HepG2 (cell line): Measurements from ENCODE around the gene ZDHHC19. TPM values are rescaled to one million over a fixed set of nuclear protein-coding genes. Genes with fewer than 3 reads are reported as not detected.

Source experiments
- ATAC-seq: fragments of 200-7000 bp; cut with Tn5 transposase; 3 replicates; pipeline ENCODE4 v1.9.1; 2020; ENCODE audit warnings: mild to moderate bottlenecking, moderate library complexity
- BruUV-seq: library from RNA; stranded (reverse); fragments of 400-500 nt; replicated peaks from 2 replicates; lab custom pipeline; 2021; lab: Mats Ljungman, UMichigan
- CTCF ChIA-PET: fragments of 300-600 bp; formaldehyde crosslinking; extraction: SDS; loops from one replicate; lab custom pipeline; 2021; ENCODE audit warnings: low total read pairs, inconsistent platforms, low intra/inter-chr PET ratio; lab: Yijun Ruan, JAX
- POLR2A ChIA-PET: fragments of 350-600 bp; sonication (Branson Sonifier 250); formaldehyde crosslinking; loops from one replicate; lab custom pipeline; 2020; ENCODE audit warnings: antibody characterized with exemption, inconsistent platforms; lab: Yijun Ruan, JAX
- DNase-seq: peaks from one replicate; pipeline ENCODE4 v3.0.0-alpha.2; 2015; ENCODE audit warnings: low spot score
- FAIRE-seq: peaks from 3 replicates; lab custom pipeline; 2011; peaks lifted over from hg19 to GRCh38; lab: Jason Lieb, UNC
- H2AFZ ChIP-seq: one replicate; pipeline ENCODE4 v1.6.1; 2011; ENCODE audit warnings: low read length, inconsistent platforms
- H3K27ac ChIP-seq: fragments of 300-600 bp; 3 replicates; pipeline ENCODE4 v1.8.0; 2011; ENCODE audit warnings: mixed run types, mild to moderate bottlenecking, mixed read lengths, low read length, inconsistent platforms; ENCODE audit not compliant: insufficient read depth; ENCODE audit errors: extremely low read length
- H3K27me3 ChIP-seq, 2 experiments: fragments of 200-600 bp in 1 of 2; 2 replicates in 1 of 2; 3 replicates in 1 of 2; pipeline versions ENCODE4 v1.6.0 to v1.8.0; 2011; ENCODE audit warnings: low read length in 2 of 2, mild to moderate bottlenecking in 2 of 2, moderate library complexity in 2 of 2, inconsistent platforms in 1 of 2; ENCODE audit not compliant: insufficient read depth in 2 of 2, control insufficient read depth in 1 of 2
- H3K36me3 ChIP-seq, 2 experiments: fragments of 200-600 bp in 1 of 2; replicated peaks in 1 of 2; 2 replicates in 1 of 2; 3 replicates in 1 of 2; pipeline versions ENCODE4 v1.5.1 to v1.8.0; 2011; ENCODE audit warnings: low read length in 2 of 2, inconsistent platforms in 1 of 2; ENCODE audit not compliant: insufficient read depth in 2 of 2, control insufficient read depth in 1 of 2
- H3K4me1 ChIP-seq: 2 replicates; pipeline ENCODE4 v1.5.1; 2012; ENCODE audit warnings: low read length, inconsistent platforms; ENCODE audit not compliant: insufficient read depth
- H3K4me2 ChIP-seq: 2 replicates; pipeline ENCODE4 v1.6.0; 2011; ENCODE audit warnings: low read depth, low read length, inconsistent platforms
- H3K4me3 ChIP-seq, 3 experiments: fragments of 200-600 bp in 1 of 3; sonication (generic), shearing (Covaris generic) in 1 of 3; replicated peaks in 1 of 3; 2 replicates each; pipeline ENCODE4 v1.5.1; 2011 to 2016; ENCODE audit warnings: low read length in 3 of 3, inconsistent platforms in 2 of 3, low read depth in 2 of 3, mild to moderate bottlenecking in 2 of 3, control low read depth in 1 of 3, mixed read lengths in 1 of 3; ENCODE audit not compliant: insufficient read depth in 1 of 3
- H3K79me2 ChIP-seq: one replicate; pipeline ENCODE4 v1.6.1; 2011; ENCODE audit warnings: low read length, inconsistent platforms; ENCODE audit not compliant: insufficient read depth
- H3K9ac ChIP-seq: 2 replicates; pipeline ENCODE4 v1.6.0; 2011; ENCODE audit warnings: mild to moderate bottlenecking, low read depth, low read length, inconsistent platforms; ENCODE audit not compliant: insufficient read depth
- H3K9me3 ChIP-seq: 2 replicates; pipeline ENCODE4 v1.5.1; 2012; ENCODE audit warnings: mild to moderate bottlenecking, low read length
- H4K20me1 ChIP-seq: 2 replicates; pipeline ENCODE4 v1.6.0; 2011; ENCODE audit warnings: inconsistent platforms, mild to moderate bottlenecking, low read length, moderate library complexity; ENCODE audit not compliant: insufficient read depth
- BCL6 ChIP-seq: IDR thresholded peaks from 2 replicates; pipeline ENCODE4 v1.6.1; 2016; ENCODE audit warnings: missing genetic modification reagents, missing compliant biosample characterization
- CERS6 ChIP-seq: sonication (generic); formaldehyde crosslinking; IDR thresholded peaks from 2 replicates; pipeline ENCODE4 v1.5.0; 2020; ENCODE audit warnings: missing genetic modification reagents
- HDAC6 ChIP-seq: fragments of 200-600 bp; sonication (generic); IDR thresholded peaks from 2 replicates; pipeline ENCODE4 v1.7.0; 2017; ENCODE audit warnings: mild to moderate bottlenecking, antibody characterized with exemption, low read length, low read depth
- MAX ChIP-seq: IDR thresholded peaks from 2 replicates; pipeline ENCODE4 v1.6.1; 2012; ENCODE audit warnings: inconsistent platforms
- MBD4 ChIP-seq: IDR thresholded peaks from 2 replicates; pipeline ENCODE4 v1.6.1; 2012; ENCODE audit warnings: low read length, inconsistent platforms, borderline replicate concordance
- PCBP2 ChIP-seq: fragments of 200-400 bp; formaldehyde crosslinking; optimal IDR thresholded peaks from 2 replicates; pipeline ENCODE3; 2018; ENCODE audit warnings: low read length, low read depth; ENCODE audit not compliant: poor library complexity, severe bottlenecking
- RNF2 ChIP-seq: fragments of 450-650 bp; conservative IDR thresholded peaks from 2 replicates; pipeline ENCODE4 v1.6.1; 2016; ENCODE audit warnings: low read depth
- SALL1 ChIP-seq: sonication (generic); formaldehyde crosslinking; IDR thresholded peaks from 2 replicates; pipeline ENCODE4 v1.8.0; 2022; ENCODE audit warnings: mild to moderate bottlenecking, missing genetic modification reagents
- TFE3 ChIP-seq: IDR thresholded peaks from 2 replicates; pipeline ENCODE4 v1.6.1; 2016
- ZFP36L1 ChIP-seq: sonication (generic); formaldehyde crosslinking; IDR thresholded peaks from 2 replicates; pipeline ENCODE4 v1.8.0; 2022; ENCODE audit warnings: mild to moderate bottlenecking, missing genetic modification reagents, moderate library complexity
- ZIK1 ChIP-seq: sonication (generic); formaldehyde crosslinking; IDR thresholded peaks from 2 replicates; pipeline ENCODE4 v1.5.0; 2020; ENCODE audit warnings: mild to moderate bottlenecking, low read depth, missing genetic modification reagents, borderline replicate concordance
- WGBS: methylation state at CpG from one replicate; pipeline ENCODE4 v1.1.6; 2017; ENCODE audit warnings: low lambda C conversion rate; 5-methylcytosine and 5-hydroxymethylcytosine counted together
- in situ Hi-C: cut with HindIII; loops from 2 replicates; pipeline ENCODE4 v1.10.0; 2017; ENCODE audit warnings: low pct_unique_long_range_greater_than_20kb; ENCODE audit not compliant: extremely low pct_ligation_motif_present
- intact Hi-C: fragments of 100-400 bp; cut with micrococcal nuclease; formaldehyde crosslinking; loops from one replicate; pipeline ENCODE4 v1.10.0; 2022; ENCODE audit not compliant: unreplicated experiment
- polyA plus RNA-seq, 8 experiments: library from polyadenylated mRNA; depleted of rRNA in 3 of 8; stranded (reverse) in 7 of 8; unstranded in 1 of 8; fragments of >200 nt; fragmentation: Illumina TruSeq in 4 of 8; extraction: Trizol in 4 of 8; gene quantifications; 2 replicates each; pipeline versions ENCODE4 v1.2.1 to v1.2.3, GENCODE V29; 2011 to 2016; ENCODE audit warnings: low read depth in 4 of 8, missing spikeins in 1 of 8, mixed read lengths in 1 of 8; ENCODE audit not compliant: insufficient read depth in 1 of 8
- total RNA-seq, 5 experiments: library from RNA; depleted of rRNA; stranded (reverse); fragments of >200 nt; fragmentation: Illumina TruSeq; extraction: Trizol; gene quantifications; 2 replicates each; pipeline ENCODE4 v1.2.3, GENCODE V29; 2016; ENCODE audit warnings: low read depth in 1 of 5
- TF ChIP-seq, protein P1 (sequence below): sonication (generic); formaldehyde crosslinking; IDR thresholded peaks from 2 replicates; pipeline ENCODE4 v1.4.0; 2020; ENCODE audit warnings: mild to moderate bottlenecking, missing genetic modification reagents, borderline replicate concordance
- TF ChIP-seq, protein P2 (sequence below): IDR thresholded peaks from 2 replicates; pipeline ENCODE4 v1.6.1; 2016; ENCODE audit warnings: missing genetic modification reagents, missing compliant biosample characterization
- TF ChIP-seq, protein P3 (sequence below): sonication (generic); formaldehyde crosslinking; IDR thresholded peaks from 2 replicates; pipeline ENCODE4 v1.5.1; 2020; ENCODE audit warnings: missing genetic modification reagents, mild to moderate bottlenecking, borderline replicate concordance

ZDHHC19 gene
- total and polyA plus RNA-seq, 2 of the 13 experiments (the other 11 are each of a cell fraction or from before 2014, with no cell fraction given) = 0.22 to 0.53 TPM

DNA sequence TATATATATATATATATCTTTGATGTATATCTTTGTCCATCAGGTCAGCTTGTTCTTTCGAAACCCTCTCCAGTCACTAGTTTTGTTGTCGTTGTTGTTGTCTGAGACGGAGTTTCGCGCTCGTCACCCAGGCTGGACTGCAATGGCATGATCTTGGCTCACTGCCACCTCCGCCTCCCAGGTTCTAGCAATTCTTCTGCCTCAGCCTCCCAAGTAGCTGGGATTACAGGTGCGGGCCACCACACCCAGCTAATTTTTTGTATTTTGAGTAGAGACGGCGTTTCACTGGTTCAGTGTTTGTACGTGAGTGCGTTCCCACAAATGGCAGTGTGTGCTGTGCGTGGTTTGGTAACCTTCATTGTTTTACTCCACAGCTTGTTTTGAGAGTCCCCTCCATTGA is 51.7 kb downstream of the ZDHHC19 start (continued):
- TF ChIP-seq, protein P1, sequence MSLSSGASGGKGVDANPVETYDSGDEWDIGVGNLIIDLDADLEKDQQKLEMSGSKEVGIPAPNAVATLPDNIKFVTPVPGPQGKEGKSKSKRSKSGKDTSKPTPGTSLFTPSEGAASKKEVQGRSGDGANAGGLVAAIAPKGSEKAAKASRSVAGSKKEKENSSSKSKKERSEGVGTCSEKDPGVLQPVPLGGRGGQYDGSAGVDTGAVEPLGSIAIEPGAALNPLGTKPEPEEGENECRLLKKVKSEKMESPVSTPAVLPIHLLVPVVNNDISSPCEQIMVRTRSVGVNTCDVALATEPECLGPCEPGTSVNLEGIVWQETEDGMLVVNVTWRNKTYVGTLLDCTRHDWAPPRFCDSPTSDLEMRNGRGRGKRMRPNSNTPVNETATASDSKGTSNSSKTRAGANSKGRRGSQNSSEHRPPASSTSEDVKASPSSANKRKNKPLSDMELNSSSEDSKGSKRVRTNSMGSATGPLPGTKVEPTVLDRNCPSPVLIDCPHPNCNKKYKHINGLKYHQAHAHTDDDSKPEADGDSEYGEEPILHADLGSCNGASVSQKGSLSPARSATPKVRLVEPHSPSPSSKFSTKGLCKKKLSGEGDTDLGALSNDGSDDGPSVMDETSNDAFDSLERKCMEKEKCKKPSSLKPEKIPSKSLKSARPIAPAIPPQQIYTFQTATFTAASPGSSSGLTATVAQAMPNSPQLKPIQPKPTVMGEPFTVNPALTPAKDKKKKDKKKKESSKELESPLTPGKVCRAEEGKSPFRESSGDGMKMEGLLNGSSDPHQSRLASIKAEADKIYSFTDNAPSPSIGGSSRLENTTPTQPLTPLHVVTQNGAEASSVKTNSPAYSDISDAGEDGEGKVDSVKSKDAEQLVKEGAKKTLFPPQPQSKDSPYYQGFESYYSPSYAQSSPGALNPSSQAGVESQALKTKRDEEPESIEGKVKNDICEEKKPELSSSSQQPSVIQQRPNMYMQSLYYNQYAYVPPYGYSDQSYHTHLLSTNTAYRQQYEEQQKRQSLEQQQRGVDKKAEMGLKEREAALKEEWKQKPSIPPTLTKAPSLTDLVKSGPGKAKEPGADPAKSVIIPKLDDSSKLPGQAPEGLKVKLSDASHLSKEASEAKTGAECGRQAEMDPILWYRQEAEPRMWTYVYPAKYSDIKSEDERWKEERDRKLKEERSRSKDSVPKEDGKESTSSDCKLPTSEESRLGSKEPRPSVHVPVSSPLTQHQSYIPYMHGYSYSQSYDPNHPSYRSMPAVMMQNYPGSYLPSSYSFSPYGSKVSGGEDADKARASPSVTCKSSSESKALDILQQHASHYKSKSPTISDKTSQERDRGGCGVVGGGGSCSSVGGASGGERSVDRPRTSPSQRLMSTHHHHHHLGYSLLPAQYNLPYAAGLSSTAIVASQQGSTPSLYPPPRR (CRISPR knock-in tag) = no peak
- TF ChIP-seq SALL1 (CRISPR knock-in tag) = no peak
- TF ChIP-seq HDAC6 = no peak
- TF ChIP-seq MBD4 = no peak
- TF ChIP-seq, protein P2, sequence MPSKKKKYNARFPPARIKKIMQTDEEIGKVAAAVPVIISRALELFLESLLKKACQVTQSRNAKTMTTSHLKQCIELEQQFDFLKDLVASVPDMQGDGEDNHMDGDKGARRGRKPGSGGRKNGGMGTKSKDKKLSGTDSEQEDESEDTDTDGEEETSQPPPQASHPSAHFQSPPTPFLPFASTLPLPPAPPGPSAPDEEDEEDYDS (CRISPR knock-in tag) = no peak
- TF ChIP-seq TFE3 (CRISPR knock-in tag) = no peak

DNA sequence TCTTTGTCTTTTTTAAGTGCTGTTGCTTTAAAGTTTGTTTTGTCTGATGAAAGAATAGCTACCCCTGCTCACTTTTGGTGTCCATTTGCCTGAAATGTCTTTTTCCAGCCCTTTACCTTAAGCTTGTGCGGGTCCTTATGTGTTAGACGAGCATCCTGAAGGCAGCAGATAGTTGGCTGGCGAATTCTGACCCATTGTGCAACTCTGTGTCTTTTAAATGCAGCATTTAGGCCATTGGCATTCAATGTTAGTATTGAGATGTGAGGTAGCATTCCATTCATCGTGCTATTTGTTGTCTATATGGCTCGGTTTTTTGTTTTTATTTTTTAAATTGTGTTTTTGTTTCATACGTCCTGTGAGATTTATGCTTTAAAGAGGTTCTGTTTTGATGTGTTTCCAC is 55.0 kb downstream of the ZDHHC19 start:
- POLR2A ChIA-PET = no interaction called here
- no peak overlapping the region for H3K27ac ChIP-seq
- ATAC-seq (no peak), FAIRE-seq (no peak), DNase-seq (no peak)
- H4K20me1 ChIP-seq = no peaks in the 10 kb centered on the region
- BruUV-seq = no TSS peak
- CTCF ChIA-PET = no interaction called here
- no peaks in the 10 kb centered on the region for H3K36me3 ChIP-seq
- in situ Hi-C loops (no loop called here), intact Hi-C loops (no loop called here)
- H3K4me3 ChIP-seq = no peak overlapping the region
- no peaks in the 10 kb centered on the region for H3K9me3 ChIP-seq
- no peaks in the 10 kb centered on the region for H3K79me2 ChIP-seq
- no peak overlapping the region for H3K9ac ChIP-seq
- H2AFZ ChIP-seq = no peak overlapping the region
- H3K4me1 ChIP-seq = peaks cover 9% of the 10 kb centered on the region
- WGBS = 3% methylated on average over 6 of the region's 6 CpGs
- H3K27me3 ChIP-seq = no peaks in the 10 kb centered on the region; a peak in 1 of 5 replicates
- no peak overlapping the region for H3K4me2 ChIP-seq
- TF ChIP-seq BCL6 (CRISPR knock-in tag) (no peak), ZIK1 (CRISPR knock-in tag) (no peak), ZFP36L1 (CRISPR knock-in tag) (no peak), MAX (no peak), RNF2 (no peak), PCBP2 (no peak), CERS6 (no peak)
- TF ChIP-seq, protein P3, sequence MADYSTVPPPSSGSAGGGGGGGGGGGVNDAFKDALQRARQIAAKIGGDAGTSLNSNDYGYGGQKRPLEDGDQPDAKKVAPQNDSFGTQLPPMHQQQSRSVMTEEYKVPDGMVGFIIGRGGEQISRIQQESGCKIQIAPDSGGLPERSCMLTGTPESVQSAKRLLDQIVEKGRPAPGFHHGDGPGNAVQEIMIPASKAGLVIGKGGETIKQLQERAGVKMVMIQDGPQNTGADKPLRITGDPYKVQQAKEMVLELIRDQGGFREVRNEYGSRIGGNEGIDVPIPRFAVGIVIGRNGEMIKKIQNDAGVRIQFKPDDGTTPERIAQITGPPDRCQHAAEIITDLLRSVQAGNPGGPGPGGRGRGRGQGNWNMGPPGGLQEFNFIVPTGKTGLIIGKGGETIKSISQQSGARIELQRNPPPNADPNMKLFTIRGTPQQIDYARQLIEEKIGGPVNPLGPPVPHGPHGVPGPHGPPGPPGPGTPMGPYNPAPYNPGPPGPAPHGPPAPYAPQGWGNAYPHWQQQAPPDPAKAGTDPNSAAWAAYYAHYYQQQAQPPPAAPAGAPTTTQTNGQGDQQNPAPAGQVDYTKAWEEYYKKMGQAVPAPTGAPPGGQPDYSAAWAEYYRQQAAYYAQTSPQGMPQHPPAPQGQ (CRISPR knock-in tag) = no peak
